ENCODE data around the gene LPP. TPM values are rescaled to one million over a fixed set of nuclear protein-coding genes. Genes with fewer than 3 reads are reported as not detected.

LPP gene
- total and polyA plus RNA-seq, 2 of the 4 experiments (the other 2 are of a cell fraction), result 16.0 to 130 TPM

DNA sequence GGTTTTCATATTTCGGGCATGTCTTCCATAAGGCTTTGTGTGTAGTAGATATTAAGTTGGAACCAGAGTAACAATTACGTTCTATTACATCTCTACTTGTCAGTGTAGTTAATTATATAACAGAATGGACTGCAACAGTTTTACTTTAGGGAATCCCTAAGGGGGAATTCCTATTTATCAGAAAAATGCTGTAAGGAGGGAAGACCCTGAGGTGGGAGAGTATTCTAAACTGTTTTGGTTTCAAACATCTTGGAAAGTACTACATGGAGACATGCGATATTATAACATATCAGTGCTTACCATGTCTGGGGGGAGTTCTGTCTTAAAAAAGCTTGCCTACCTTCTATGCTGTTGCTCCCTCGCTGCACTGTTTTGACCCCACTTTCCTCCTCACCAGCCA is 238.1 kb downstream of the LPP start:
- Histone ChIP-seq H4K20me1 (ENCODE audit: insufficient read depth, low read length) (peaks cover 45% of the 10 kb centered on the region), H3K27me3 (ENCODE audit: control insufficient read depth, insufficient read depth, low read length) (no peaks in the 10 kb centered on the region), H2BK120ac (ENCODE audit: low read depth, low read length) (no peak overlapping the region), H2BK5ac (ENCODE audit: low read depth, low read length, poor library complexity, severe bottlenecking) (no peak overlapping the region), H3K36me3 (ENCODE audit: control insufficient read depth, insufficient read depth, low read length) (peaks cover 2% of the 10 kb centered on the region; the same call in 1 of the 2 replicates), H3K18ac (ENCODE audit: low read depth, low read length) (no peak overlapping the region), H3K9me1 (ENCODE audit: insufficient read depth, low read length) (peaks cover 13% of the 10 kb centered on the region), H2AFZ (replicated peaks; ENCODE audit: low read length, poor library complexity) (no peak overlapping the region), H2AK9ac (replicated peaks; ENCODE audit: low read depth, low read length, poor library complexity) (no peak overlapping the region), H3K27ac (ENCODE audit: insufficient read depth, low read length) (no peak overlapping the region), H2BK15ac (ENCODE audit: low read depth, low read length) (no peak overlapping the region), H3K9me3 (ENCODE audit: control insufficient read depth, insufficient read depth, low read length) (no peaks in the 10 kb centered on the region), H3K23ac (ENCODE audit: low read depth, low read length) (no peak overlapping the region), H4K5ac (ENCODE audit: low read depth, low read length) (no peak overlapping the region), H3K9ac (ENCODE audit: low read depth, low read length) (no peak overlapping the region), H4K8ac (ENCODE audit: low read depth in 2 of 2, low read length in 2 of 2) (no peak overlapping the region), H3K14ac (replicated peaks; ENCODE audit: low read depth, low read length) (no peak overlapping the region), H4K91ac (ENCODE audit: insufficient read depth, low read depth, low read length) (no peak overlapping the region), H3K56ac (ENCODE audit: extremely low read depth, insufficient read depth, low read length) (no peak overlapping the region), H3K4me3 (ENCODE audit: insufficient read depth, low read depth, low read length) (no peak overlapping the region), H2BK20ac (ENCODE audit: low read depth, low read length) (no peak overlapping the region), H3K4me1 (ENCODE audit: control insufficient read depth, insufficient read depth, low read length) (peaks cover 11% of the 10 kb centered on the region), H3K79me1 (ENCODE audit: low read depth in 1 of 2, low read length in 2 of 2) (peaks cover 43 to 80% of the 10 kb centered on the region in 2 experiments), H3K4me2 (ENCODE audit: low read depth, low read length) (no peak overlapping the region), H2AK5ac (ENCODE audit: low read depth, low read length) (no peak overlapping the region), H3K4ac (ENCODE audit: low read depth, low read length) (no peak overlapping the region)
- no peak for ATAC-seq (ENCODE audit: low read depth)
- TF ChIP-seq, protein P1, sequence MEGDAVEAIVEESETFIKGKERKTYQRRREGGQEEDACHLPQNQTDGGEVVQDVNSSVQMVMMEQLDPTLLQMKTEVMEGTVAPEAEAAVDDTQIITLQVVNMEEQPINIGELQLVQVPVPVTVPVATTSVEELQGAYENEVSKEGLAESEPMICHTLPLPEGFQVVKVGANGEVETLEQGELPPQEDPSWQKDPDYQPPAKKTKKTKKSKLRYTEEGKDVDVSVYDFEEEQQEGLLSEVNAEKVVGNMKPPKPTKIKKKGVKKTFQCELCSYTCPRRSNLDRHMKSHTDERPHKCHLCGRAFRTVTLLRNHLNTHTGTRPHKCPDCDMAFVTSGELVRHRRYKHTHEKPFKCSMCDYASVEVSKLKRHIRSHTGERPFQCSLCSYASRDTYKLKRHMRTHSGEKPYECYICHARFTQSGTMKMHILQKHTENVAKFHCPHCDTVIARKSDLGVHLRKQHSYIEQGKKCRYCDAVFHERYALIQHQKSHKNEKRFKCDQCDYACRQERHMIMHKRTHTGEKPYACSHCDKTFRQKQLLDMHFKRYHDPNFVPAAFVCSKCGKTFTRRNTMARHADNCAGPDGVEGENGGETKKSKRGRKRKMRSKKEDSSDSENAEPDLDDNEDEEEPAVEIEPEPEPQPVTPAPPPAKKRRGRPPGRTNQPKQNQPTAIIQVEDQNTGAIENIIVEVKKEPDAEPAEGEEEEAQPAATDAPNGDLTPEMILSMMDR (conservative IDR thresholded peaks at IDR 0.05; ENCODE audit: low read depth, low read length), result no peak
- no peak for TF ChIP-seq CEBPB (IDR thresholded peaks at IDR 0.05; ENCODE audit: low read depth, low read length)
- TF ChIP-seq, protein P2, sequence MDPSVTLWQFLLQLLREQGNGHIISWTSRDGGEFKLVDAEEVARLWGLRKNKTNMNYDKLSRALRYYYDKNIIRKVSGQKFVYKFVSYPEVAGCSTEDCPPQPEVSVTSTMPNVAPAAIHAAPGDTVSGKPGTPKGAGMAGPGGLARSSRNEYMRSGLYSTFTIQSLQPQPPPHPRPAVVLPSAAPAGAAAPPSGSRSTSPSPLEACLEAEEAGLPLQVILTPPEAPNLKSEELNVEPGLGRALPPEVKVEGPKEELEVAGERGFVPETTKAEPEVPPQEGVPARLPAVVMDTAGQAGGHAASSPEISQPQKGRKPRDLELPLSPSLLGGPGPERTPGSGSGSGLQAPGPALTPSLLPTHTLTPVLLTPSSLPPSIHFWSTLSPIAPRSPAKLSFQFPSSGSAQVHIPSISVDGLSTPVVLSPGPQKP (IDR thresholded peaks at IDR 0.05; ENCODE audit: borderline replicate concordance, low read depth, low read length), result no peak
- TF ChIP-seq RFX5 (IDR thresholded peaks at IDR 0.05; ENCODE audit: low read depth, low read length), result no peak
- no peak for TF ChIP-seq RAD21 (IDR thresholded peaks at IDR 0.05; ENCODE audit: low read length)
- TF ChIP-seq FOS (IDR thresholded peaks at IDR 0.05; ENCODE audit: low read depth, low read length), result no peak
- TF ChIP-seq MXI1 (IDR thresholded peaks at IDR 0.05; ENCODE audit: borderline replicate concordance, low read depth, low read length), result no peak
- no peak for TF ChIP-seq NFE2L2 (IDR thresholded peaks at IDR 0.05; ENCODE audit: low read depth, low read length)
- TF ChIP-seq POLR2A (IDR thresholded peaks at IDR 0.05; ENCODE audit: low read depth, low read length), result no peak
- TF ChIP-seq SMC3 (IDR thresholded peaks at IDR 0.05; ENCODE audit: low read depth, low read length), result no peak
- TF ChIP-seq MAZ (IDR thresholded peaks at IDR 0.05; ENCODE audit: borderline replicate concordance, low read depth, low read length), result no peak
- intact Hi-C loops (cut with micrococcal nuclease) (no loop called here), in situ Hi-C loops (cut with MboI; ENCODE audit: low sequenced_read_pairs) (no loop called here), dilution Hi-C loops (cut with HindIII; ENCODE audit: low sequenced_read_pairs, unreplicated experiment) (no loop called here)
- no CpG with 5 or more reads among the region's 4 CpGs for WGBS, 2 experiments (ENCODE audit: extremely low coverage in 2 of 2, insufficient read length in 1 of 2)
- POLR2A ChIA-PET (ENCODE audit: unreplicated experiment), result no interaction called here
- BruUV-seq (replicated peaks), result no TSS peak
- CTCF ChIA-PET, result no interaction called here
- DNase-seq, result no peak
